CD4-positive, alpha-beta T cell treated with Interleukin-21 for 1 hour (primary cell): ENCODE measurements around the gene RNF144A.
"Not testable (repeated sequence)": the region's sequence is repeated elsewhere in the genome, so short reads cannot be mapped to it uniquely, and the experiment has no call there.

Experiments
- DNase-seq: peaks from one replicate; pipeline ENCODE4 v3.0.0-alpha.2; 2020

RNF144A gene

DNA sequence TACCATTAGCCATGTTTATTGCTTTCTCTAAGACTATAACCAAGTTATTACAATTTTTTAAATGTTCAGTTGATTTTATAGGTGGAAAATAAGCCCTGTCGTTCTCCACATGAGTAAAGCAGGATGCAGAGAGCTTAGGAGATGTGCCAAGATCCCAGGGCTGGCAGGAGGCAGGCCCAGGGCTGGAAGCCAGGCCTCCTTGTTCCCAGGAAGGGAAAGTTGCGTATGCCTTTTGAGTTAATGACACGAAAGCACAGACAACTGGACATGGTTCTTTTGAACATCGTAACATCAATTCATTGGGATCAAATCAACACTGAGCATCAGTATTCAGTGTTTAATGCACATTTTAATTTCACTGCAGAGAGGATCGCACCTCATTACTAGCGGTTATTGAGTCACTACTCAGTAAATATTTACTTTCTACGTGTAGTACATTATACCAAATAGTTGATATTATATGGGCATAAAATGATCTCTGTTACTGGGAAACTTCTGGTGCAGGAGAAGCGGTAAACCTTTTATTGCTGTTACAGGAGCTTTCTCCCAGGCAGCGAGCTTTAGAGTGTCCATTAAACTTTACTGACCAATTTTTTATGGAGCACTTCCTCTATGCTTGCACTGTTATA is 60.0 kb downstream of the RNF144A start:
- DNase-seq: no peak

- DNase-seq: no peak
Measured at GRCh38 chr2:6977786-6978185, 60.6 kb downstream of the RNF144A start.

GRCh38 chr2:6978991-6979390 is 61.8 kb downstream of the RNF144A start:
- no peak for DNase-seq

DNA sequence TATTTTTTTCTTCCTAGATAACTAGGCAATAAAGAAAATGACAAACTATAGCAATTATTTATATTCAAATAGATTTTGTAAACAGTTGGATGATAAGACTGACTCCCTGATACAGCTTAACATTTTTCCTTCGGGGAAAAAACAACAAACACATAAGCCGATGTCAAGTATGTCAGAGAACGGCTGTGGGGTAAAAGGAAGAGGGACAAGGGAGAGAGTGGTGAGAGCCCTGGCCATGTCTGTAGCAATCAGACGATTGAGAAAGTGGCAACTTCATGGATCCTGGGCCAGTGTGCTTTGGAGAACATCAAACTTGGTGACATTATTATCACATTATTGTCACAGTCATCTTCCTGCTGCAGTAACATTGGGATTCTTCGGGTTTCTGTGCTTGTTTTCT is 65.2 kb downstream of the RNF144A start:
- DNase-seq: no peak

- no peak for DNase-seq
Measured at GRCh38 chr2:6982934-6983589, 65.8 kb downstream of the RNF144A start.

- DNase-seq: no peak
Measured at GRCh38 chr2:6986301-6986911, 69.2 kb downstream of the RNF144A start.

DNA sequence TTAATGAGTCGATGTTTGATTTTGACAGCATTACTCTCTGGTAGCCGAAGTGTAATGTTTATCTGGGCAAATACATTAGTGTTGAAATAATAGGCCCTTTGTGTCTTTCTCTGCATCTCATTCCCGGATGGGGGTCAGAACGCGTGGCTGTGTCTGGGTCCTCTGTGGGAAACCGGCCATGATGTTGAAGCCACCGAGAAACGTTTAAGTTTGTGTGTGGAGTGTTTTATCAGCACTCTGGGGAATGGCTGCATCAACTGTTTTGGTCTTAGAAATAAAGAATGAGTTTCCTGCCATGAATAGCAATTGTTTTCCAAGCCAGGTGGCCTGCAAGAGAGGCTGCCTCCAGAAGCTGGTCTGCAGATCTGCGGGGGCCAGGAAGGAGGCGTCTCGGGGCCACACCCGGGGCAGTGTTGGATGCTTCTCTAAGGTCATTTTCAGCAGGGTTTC is 69.7 kb downstream of the RNF144A start:
- DNase-seq: no peak

GRCh38 chr2:6990871-6991270 is 73.7 kb downstream of the RNF144A start:
- DNase-seq: no peak

GRCh38 chr2:6992794-6993228 is 75.6 kb downstream of the RNF144A start:
- DNase-seq: no peak

GRCh38 chr2:6993229-6993640 is 76.0 kb downstream of the RNF144A start:
- no peak for DNase-seq

DNA sequence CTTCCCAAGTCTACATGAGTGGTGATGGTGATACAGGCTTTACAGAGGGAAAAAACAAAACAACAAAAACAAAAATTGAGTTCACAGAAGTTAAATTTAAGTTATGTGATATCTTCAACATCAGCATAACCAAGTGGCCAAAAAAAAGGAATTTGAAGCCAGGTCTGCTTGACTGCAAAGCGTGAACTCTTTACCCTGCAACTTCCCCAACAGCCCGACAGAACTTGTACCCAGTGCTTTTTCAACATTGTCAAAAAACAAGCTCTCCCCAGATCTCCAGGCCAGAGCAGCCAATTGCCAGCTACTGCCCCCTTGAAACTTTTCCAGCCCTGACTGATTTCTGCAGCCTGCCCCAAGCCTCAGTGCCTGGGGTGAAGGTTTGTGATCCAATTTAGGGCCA is 76.7 kb downstream of the RNF144A start:
- DNase-seq: no peak

GRCh38 chr2:6994536-6995128 is 77.4 kb downstream of the RNF144A start:
- no peak for DNase-seq

- DNase-seq: no peak
Measured at GRCh38 chr2:6995391-6996097, 78.3 kb downstream of the RNF144A start.

GRCh38 chr2:6999211-6999877 is 82.1 kb downstream of the RNF144A start:
- DNase-seq: no peak

DNA sequence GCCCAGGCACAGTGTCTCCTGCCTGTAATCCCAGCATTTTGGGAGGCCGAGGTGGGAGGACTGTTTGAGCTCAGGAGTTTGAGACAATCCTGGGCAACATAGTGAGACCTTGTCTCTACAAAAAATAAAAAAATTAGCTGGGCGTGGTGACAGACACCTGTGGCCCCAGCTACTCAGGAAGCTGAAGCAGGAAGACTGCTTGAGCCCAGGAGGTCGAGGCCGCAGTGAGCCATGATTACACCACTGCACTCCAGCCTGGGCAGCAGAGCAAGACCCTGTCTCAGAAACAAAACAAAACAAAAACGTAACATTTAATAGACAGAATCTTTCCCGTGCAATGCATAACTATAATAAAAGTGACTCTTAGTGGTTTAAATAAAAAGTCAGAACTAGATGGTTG is 84.2 kb downstream of the RNF144A start:
- not testable (repeated sequence) for DNase-seq

GRCh38 chr2:7003895-7004294 is 86.7 kb downstream of the RNF144A start:
- DNase-seq: no peak

GRCh38 chr2:7004636-7005035 is 87.4 kb downstream of the RNF144A start:
- DNase-seq: no peak

GRCh38 chr2:7007488-7007845 is 90.3 kb downstream of the RNF144A start:
- DNase-seq: no peak

DNA sequence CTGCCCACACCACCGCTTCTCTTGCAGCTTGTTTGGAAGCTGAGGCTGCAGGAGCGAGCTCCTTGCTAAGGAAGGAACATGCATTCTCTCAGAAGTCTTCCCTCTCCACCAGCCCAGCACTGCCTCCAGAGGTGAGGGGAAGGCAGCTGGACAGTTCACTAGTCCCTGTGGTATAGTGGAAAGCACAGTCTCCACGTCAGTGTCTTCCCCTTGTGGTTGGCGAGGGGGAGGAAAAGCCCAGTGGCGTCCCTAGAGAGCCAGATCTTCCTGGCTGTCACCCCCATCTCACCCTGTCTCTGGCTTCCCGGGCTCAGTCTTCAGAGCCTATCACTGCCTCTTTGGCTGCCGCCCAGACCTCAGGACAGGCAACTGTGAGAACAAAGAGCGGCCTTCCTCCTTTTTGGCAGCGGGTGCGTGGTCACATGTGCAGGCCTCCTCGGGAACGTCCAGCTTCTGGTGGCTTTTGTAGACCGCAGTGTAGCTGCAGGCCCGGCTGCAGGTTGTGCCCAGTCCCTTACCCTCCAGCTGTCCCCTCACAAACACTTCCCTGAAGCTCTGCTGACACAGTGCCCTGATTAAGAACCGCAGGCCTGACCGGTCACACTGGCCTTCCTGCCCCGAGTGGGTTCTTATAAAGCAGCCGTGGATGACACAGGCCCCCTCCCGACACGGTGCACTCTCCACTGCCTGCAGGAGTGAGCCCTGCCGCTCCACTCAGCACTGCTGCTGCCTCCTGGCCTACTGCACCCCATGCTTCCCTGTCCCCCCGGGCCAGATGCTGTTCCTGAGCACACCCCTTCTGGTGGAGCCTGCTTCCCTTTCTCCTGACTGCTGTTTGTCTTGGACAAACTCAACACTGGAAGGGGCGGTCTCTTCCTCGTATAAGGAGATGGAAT is 90.9 kb downstream of the RNF144A start:
- no peak for DNase-seq

GRCh38 chr2:7009207-7009911 is 92.1 kb downstream of the RNF144A start:
- DNase-seq: no peak
